Left kidney (tissue), 8 donors: ENCODE data around the gene FERMT1. TPM values are rescaled to one million over a fixed set of nuclear protein-coding genes. Genes with fewer than 3 reads are reported as not detected.

ENCODE experiments used
- DNase-seq: peaks from one replicate; pipeline ENCODE4 v3.0.0-alpha.2; 2013
- long read RNA-seq, 8 donors: transcript quantifications; one replicate each; lab custom pipeline, GENCODE V29; 2026
- polyA plus RNA-seq: library from polyadenylated mRNA; unstranded; fragments of 120-200 nt; gene quantifications from one replicate; pipeline ENCODE4 v1.2.1, GENCODE V29; 2013; ENCODE audit not compliant: insufficient read length

Gene FERMT1, protein sequence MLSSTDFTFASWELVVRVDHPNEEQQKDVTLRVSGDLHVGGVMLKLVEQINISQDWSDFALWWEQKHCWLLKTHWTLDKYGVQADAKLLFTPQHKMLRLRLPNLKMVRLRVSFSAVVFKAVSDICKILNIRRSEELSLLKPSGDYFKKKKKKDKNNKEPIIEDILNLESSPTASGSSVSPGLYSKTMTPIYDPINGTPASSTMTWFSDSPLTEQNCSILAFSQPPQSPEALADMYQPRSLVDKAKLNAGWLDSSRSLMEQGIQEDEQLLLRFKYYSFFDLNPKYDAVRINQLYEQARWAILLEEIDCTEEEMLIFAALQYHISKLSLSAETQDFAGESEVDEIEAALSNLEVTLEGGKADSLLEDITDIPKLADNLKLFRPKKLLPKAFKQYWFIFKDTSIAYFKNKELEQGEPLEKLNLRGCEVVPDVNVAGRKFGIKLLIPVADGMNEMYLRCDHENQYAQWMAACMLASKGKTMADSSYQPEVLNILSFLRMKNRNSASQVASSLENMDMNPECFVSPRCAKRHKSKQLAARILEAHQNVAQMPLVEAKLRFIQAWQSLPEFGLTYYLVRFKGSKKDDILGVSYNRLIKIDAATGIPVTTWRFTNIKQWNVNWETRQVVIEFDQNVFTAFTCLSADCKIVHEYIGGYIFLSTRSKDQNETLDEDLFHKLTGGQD
- polyA plus RNA-seq, result 5.4 TPM
- long read RNA-seq, donor 1, result 0 reads
- long read RNA-seq, donor 2, result 0 reads
- long read RNA-seq, donor 3, result 0 reads
- long read RNA-seq, donor 4, result 0 reads
- long read RNA-seq, donor 5, result 0 reads
- long read RNA-seq, donor 6, result 0 reads
- long read RNA-seq, donor 7, result 0 reads
- long read RNA-seq, donor 8, full-length matches to known transcripts, result 1 of 1 reads
- long read RNA-seq, donor 8, partial matches to known transcripts, result 0 of 1 reads
- long read RNA-seq, donor 8, other reads (novel, unspliced or antisense), result 0 of 1 reads

- DNase-seq, result peak; percentile 12
These were observed at the start of gene FERMT1 for GRCh38 chr20:6122873-6123648. TSS of gene FERMT1 (minus strand) at chr20:6123030. CDS start at chr20:6119554, 3,476 bp downstream.

DNA sequence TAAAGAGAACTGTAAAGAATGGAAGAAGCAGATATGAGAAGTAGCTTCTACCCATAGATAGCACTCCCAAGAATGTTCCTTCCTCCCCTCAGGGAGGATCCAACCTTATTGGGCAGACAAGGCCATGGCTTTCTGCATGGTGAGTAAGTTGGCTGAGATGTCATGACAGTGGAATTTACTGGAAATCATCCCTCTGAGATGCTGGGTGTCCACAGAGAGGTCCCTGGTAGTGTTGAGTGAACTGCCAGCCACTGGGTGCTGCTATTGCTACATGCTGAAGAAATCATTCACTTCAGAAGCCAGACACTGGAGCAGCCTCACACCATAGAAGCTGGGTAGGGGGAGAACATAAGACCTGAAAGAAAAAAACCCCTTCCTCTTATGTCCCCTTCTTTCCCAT, 46.4 kb upstream of the FERMT1 start:
- DNase-seq, result no peak

DNA sequence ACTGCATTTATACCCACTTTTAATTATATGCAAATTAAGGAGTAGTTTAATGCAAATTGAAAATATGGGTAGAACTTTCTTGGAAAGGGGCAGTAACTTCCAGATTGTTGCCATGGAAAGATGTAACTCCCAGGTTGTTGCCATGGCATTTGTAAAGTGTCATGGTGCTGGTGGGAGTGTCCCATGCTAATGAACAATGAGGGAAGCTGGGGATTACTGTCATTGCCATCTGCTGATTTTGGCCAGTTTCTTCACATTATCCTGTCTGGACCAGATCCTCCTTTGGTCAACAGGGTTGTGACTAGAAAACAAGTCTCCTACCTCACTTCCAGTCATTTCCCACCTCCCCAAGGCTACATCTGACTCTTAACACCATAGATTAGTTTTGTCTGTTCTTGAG, 45.4 kb upstream of the FERMT1 start:
- DNase-seq, result no peak

DNA sequence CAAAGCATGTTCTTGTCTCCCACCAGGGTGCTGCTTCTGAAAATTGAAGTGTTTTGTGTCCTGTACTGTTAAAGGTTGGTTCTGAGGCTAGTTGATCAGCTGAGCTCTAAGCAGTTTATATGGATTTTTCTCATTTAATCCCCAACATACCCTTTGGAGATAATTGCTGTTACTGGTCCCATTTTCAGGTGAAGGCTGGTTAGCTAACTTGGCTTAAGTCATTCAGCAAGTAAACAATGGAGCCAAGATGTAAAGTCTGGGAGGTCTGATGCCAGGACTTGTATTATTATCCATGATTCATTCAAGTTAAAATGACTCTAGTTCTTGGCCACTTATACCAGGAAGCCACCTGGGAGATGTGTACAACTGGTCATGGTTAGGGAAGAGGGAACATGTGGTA, 42.5 kb upstream of the FERMT1 start:
- DNase-seq, result no peak

DNA sequence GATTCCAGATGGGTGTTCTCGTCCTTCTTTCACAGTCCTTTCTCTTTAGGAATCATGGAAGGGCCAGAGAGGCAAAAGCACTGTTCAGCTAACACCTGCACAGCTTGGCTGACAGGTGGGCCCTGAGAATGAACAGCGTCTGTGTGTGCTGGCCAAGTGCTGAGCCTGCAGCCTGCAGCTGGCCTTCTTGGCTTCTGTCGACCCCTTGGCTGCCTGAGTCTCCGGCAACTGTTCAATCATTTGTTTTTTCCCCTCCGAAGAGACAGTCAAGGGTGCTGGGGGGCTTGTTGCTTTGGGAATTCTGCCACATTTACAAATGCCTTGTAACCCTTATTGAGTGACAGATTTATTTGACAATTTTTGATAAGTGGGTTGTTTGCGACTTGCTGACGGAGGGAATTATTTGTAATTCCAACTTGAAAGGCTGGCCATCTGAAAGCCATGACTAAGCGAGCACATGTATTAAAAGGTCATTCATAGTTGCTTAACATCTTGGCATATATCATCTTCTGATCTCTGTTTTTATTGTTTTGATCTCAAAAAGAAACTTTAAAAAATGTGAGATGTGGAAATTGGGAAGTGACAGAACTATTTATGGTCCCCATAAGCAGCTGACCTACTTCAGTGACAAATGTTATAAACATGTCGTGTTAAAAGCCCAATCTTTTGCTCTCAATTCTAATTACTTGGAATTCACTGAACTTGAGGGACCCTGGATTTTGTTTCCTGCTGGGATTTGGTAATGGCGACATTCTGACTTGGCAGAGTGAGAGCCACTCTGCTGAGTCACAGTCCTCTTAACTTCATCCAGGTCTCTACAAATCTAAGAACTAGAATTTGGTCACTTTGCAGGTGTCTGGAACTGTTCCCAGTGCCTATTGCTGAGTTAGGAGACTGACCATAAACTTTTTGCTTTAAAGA, 41.9 kb upstream of the FERMT1 start:
- DNase-seq, result peak; percentile 40

DNA sequence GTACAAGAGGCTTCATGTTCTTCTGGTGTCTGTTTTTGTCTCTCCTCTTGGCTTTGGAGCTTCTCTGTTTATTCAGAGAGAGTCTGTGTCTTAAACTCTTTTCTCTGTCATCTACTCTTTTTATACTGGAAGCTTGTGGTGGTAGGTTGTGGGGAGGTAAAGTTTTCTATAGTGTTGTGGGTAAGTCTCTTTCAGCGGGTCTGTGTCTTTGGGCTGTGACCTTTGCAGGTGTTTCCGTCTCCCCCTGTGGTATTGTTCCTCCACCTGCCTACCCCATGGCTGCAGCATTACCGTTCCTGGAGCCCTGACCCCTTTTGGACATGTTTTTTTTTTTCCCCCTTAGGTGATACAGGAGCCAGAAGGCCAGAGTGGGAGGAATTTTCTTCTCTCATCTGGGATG, 37.9 kb upstream of the FERMT1 start:
- DNase-seq, result no peak

- no peak for DNase-seq
These were observed 34.5 kb upstream of the FERMT1 start for GRCh38 chr20:6157345-6157744.

DNA sequence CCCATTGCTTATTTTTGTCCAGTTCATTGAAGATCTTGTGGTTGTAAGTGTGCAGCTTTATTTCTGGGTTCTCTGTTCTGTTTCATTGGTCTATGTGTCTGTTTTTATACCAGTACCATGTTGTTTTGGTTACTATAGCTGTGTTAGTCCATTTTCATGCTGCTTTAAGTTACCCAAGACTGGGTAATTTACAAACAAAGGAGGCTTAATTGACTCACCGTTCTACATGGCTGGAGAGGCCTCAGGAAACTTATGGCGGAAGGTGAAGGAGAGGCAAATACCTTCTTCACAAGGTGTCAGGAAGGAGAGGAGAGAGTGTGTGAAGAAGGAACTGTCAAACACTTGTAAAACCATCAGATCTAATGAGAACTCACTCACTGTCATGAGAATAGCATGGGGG, 29.9 kb upstream of the FERMT1 start:
- DNase-seq, result no peak

DNA sequence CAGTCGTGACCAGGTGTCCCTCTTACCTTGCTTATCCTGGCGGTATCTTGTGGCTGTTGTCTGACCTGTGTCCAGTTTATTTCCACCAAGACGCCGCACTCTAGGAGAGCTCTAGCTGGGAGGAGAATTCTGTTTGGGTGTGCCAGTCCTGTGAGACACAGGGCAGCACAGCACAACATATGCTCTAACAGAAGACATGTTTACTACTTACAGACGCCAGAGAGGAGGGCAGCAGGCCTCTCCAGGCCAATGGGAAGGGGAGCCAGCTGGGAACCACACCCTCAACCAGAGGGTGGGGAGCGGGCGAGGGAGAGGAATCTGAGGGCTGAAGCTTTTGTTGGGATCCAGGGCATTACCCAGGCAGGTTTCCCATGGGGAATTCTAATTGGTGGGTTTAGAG, 25.2 kb upstream of the FERMT1 start:
- no peak for DNase-seq

DNA sequence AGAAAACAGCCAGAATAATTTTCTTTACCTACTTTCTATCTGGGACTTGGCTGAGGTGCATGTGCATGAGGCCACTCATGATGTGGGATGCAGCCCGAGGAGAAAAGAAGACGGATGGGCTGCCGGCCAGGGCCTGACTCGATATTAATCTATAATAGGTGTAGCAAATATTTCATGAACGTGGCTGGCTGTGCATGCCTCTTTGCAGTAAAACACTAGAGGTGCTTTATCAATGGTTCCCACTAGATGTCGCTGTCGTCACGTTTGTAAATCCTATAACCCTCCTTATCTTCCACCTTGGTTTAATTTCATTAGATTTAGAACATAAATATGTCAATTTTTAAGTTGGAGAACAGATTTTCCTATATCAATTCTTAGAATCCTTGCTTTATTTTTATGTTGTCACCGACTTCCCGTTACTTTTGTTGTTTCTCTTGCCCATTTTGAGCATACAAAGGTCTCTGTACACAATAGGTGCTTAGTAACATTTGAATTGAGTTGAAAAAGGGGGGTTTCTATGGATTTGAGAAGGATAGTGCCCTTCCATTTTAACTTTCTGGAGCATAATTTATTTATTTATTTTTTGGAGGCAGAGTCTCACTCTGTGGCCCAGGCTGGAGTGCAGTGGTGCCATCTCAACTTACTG, 19.6 kb upstream of the FERMT1 start:
- peak; percentile 37 for DNase-seq

DNA sequence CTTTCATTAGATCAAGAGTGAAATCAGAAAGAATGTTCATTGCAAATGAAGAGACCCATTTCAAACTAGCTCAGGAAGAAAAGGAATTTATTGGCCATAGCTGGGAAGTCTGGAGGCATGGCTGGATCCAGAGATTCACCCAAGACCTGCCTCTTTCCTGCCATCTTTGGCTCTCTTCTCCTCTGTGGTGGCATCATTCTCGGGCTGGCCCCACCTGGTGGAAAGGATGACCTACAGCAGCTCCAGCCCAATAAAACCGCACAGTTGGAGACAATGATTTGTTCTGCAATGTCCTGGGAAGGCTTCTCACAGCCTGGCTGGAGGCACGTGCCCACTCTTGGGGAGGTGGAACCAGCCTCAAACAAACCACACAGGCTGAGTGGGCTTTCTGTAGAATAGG, 18.1 kb upstream of the FERMT1 start:
- DNase-seq, result no peak

DNA sequence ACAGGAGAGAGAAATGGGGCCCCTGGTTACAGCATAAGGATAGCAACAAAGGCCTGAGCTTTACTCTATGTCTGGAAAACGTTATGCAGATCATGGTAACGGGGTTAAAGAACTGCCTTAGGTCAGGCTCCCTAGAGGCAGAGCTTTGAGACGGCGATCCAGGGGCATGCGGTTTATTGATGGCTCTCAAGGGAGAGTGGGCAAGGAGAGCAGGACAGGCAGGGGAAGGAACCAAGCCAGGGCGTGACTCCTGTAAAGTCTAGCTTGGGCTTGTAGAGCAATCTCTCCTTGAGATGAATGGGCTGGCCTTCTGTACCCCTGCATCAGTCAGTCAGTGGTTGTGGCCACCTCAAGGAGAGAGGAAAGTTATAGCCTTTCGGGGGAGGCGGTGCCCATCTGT, 12.5 kb upstream of the FERMT1 start:
- no peak for DNase-seq

DNA sequence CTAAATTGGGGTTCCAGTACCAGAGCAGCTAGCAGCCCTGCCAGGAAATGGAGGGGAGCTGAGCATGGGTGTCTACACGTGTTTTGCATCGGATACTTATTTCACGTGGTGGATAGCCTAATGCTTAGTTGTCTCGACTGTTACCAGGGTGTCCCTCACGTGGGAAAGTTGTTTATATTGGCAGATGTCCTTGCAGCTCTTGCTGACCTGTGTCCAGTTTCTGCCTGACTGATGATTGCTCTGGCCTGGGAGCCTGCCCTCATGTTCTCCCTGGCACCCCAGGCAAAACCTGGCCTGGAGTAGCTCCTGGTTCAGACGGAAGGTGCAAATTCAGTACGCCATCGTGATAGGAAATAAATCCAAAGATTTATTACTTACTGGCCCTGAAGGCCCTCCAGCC, 11.8 kb upstream of the FERMT1 start:
- DNase-seq, result no peak

GRCh38 chr20:6130045-6130444, 7.2 kb upstream of the FERMT1 start:
- no peak for DNase-seq

GRCh38 chr20:6127825-6128224, 5.0 kb upstream of the FERMT1 start:
- no peak for DNase-seq

- no peak for DNase-seq
These were observed 4.0 kb upstream of the FERMT1 start for GRCh38 chr20:6126846-6127245.

GRCh38 chr20:6123649-6124014, 802 bp upstream of the FERMT1 start:
- DNase-seq, result no peak

DNA sequence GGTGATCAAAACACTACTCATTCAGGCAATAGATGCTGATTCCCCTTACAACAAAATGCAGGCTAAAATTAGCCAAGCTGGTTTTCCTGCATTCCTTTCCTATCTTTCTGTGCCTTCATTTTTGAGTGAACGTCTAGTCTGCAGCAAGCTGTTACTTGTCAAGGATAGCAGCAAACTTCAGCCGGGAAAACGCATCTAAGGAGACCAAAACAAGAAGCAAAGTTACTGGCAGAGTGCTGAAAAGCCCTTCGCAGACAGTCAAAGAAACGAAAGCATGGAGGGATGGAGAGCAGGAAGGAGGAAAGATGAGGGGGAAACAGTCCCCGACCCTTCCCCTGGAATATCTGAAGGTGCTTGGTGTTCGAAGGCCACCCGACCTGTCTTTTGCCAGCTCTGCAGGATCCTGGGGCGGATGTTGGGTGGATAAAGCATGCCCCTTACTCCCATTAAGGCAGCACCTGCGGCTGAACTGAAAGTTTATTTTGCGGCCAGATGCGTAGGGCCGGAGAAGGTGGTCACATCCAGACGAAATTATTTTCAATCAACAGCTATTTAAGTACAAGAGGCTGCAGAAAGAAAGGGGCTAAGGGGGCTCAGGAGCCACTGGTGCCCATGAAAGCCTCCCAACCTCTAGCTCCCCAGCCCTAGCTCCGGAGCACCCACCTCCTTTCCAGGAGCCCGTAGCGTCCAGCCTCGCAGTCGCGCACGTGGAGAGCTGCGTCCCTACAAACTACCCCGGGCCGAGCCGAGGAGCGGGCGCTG, 538 bp downstream of the FERMT1 start:
- peak; percentile 18 for DNase-seq

DNA sequence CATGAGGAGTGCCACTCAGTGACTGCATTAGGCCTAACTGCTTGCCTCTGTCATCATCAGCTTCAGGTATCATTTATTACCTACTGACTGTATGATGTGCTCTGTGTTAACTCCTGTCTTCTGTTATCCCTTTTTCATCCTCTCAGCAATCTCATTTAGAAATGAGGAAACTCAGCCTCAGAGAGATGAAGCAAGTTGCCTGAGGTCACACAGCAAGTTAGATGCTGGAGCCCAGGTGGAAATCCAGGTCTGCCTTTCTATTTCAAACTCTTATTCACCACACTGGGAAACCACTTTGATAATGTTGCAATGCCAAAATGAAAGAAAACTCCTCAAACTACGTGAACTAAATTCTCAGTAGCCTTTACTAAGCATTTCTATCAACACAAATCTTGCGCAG, 1.3 kb downstream of the FERMT1 start:
- DNase-seq, result no peak

GRCh38 chr20:6120491-6120988, 2.3 kb downstream of the FERMT1 start:
- DNase-seq, result no peak
